ENCODE data around the gene OR2G3.

Gene OR2G3

GRCh38 chr1:247605286-247605685 is at the start of gene OR2G3:
OR2G3 (plus strand) TSS chr1:247605586; CDS start chr1:247605586, 0 bp downstream.
- TF ChIP-seq EGR1 (IDR thresholded peaks at IDR 0.05) (no peak), CEBPB (IDR thresholded peaks at IDR 0.05) (no peak), CREB1 (IDR thresholded peaks at IDR 0.05; ENCODE audit: low read depth) (no peak), MAX (IDR thresholded peaks at IDR 0.05) (no peak), EP300 (IDR thresholded peaks at IDR 0.05; ENCODE audit: borderline replicate concordance) (no peak), FOXM1 (IDR thresholded peaks at IDR 0.05; ENCODE audit: borderline replicate concordance, low read depth) (no peak), TAF1 (IDR thresholded peaks at IDR 0.05; ENCODE audit: low read depth) (no peak), NFIC (IDR thresholded peaks at IDR 0.05) (no peak), TEAD4 (IDR thresholded peaks at IDR 0.05) (no peak), ZBTB7A (IDR thresholded peaks at IDR 0.05; ENCODE audit: low read depth) (no peak)

- TF ChIP-seq TAF1 (IDR thresholded peaks at IDR 0.05; ENCODE audit: low read depth) (no peak), USF1 (IDR thresholded peaks at IDR 0.05) (no peak), FOXM1 (IDR thresholded peaks at IDR 0.05; ENCODE audit: borderline replicate concordance, low read depth) (no peak), MAX (IDR thresholded peaks at IDR 0.05) (no peak), REST (IDR thresholded peaks at IDR 0.05; ENCODE audit: low read depth) (no peak), RAD21 (IDR thresholded peaks at IDR 0.05; ENCODE audit: low read depth) (no peak)
Measured at GRCh38 chr1:247557926-247558674, 47.3 kb upstream of the OR2G3 start.

GRCh38 chr1:247561711-247562110 is 43.7 kb upstream of the OR2G3 start:
- TF ChIP-seq TCF12 (IDR thresholded peaks at IDR 0.05; ENCODE audit: low read depth) (no peak), YY1 (IDR thresholded peaks at IDR 0.05; ENCODE audit: low read depth) (no peak), CEBPB (IDR thresholded peaks at IDR 0.05) (no peak), REST (IDR thresholded peaks at IDR 0.05; ENCODE audit: low read depth) (no peak)

GRCh38 chr1:247562198-247562597 is 43.2 kb upstream of the OR2G3 start:
- TF ChIP-seq REST (IDR thresholded peaks at IDR 0.05; ENCODE audit: low read depth) (no peak), CREB1 (IDR thresholded peaks at IDR 0.05; ENCODE audit: low read depth) (no peak), ZBTB7A (IDR thresholded peaks at IDR 0.05; ENCODE audit: low read depth) (no peak)

- TF ChIP-seq REST (IDR thresholded peaks at IDR 0.05; ENCODE audit: low read depth) (no peak), MAX (IDR thresholded peaks at IDR 0.05) (no peak)
Measured at GRCh38 chr1:247574236-247574635, 31.1 kb upstream of the OR2G3 start.
